Peyer's patch (tissue), 4 donors: ENCODE data around the gene TLE6. TPM values are rescaled to one million over a fixed set of nuclear protein-coding genes. Genes with fewer than 3 reads are reported as not detected.

ENCODE experiments used
- DNase-seq, 3 donors: peaks; one replicate each; pipeline ENCODE4 v3.0.0-alpha.2; 2017 to 2019
- H3K27ac ChIP-seq, 4 donors: fragments of 200-600 bp; sonication (generic); one replicate each; pipeline ENCODE4 v1.5.1; 2016 to 2019
- H3K27me3 ChIP-seq, 2 donors: fragments of 200-600 bp; sonication (generic); one replicate each; pipeline ENCODE4 v1.5.1; 2019
- H3K36me3 ChIP-seq, 3 donors: fragments of 200-600 bp; sonication (generic); one replicate each; pipeline ENCODE4 v1.5.1; 2016 to 2019
- H3K4me1 ChIP-seq, 4 donors: fragments of 200-600 bp; sonication (generic); one replicate each; pipeline ENCODE4 v1.5.1; 2016 to 2019
- H3K4me3 ChIP-seq, 4 donors: fragments of 200-600 bp; sonication (generic); 1 replicate in 3 of 4; 2 replicates in 1 of 4; pipeline ENCODE4 v1.5.1; 2016 to 2019; ENCODE audit warnings: mild to moderate bottlenecking in 1 of 4
- H3K9me3 ChIP-seq, 4 donors: fragments of 200-600 bp; sonication (generic); one replicate each; pipeline ENCODE4 v1.5.1; 2016 to 2019; ENCODE audit warnings: mild to moderate bottlenecking in 1 of 4
- CTCF ChIP-seq, 6 experiments: fragments of 450-650 bp in 4 of 6; fragments of 200-600 bp in 2 of 6; sonication (generic) in 1 of 6; IDR thresholded peaks; one replicate each; pipeline ENCODE4 v1.5.1; 2017 to 2019; ENCODE audit warnings: antibody characterized with exemption in 6 of 6, mild to moderate bottlenecking in 3 of 6, moderate library complexity in 1 of 6
- POLR2A ChIP-seq, 2 donors: fragments of 450-650 bp; IDR thresholded peaks; one replicate each; pipeline ENCODE4 v1.5.1; 2017; ENCODE audit warnings: antibody characterized with exemption in 2 of 2, mild to moderate bottlenecking in 2 of 2, moderate library complexity in 2 of 2
- total RNA-seq, 4 donors: library from RNA; depleted of rRNA; stranded (reverse); fragments of >200 nt; gene quantifications; one replicate each; pipeline ENCODE4 v1.1.0, GENCODE V29; 2016

The TLE6 gene
- total RNA-seq, 4 donors from 2014 or later, result 1.9 to 2.5 TPM; not detected in 2

GRCh38 chr19:2944775-2945574, 32.4 kb upstream of the TLE6 start, which contains the start of gene ZNF77:
Gene ZNF77 (minus strand): TSS chr19:2944971. CDS start chr19:2944840, 131 bp downstream.
- peak; percentile 99 to 100 (median 99) for DNase-seq
- TF ChIP-seq POLR2A (IDR thresholded peaks at IDR 0.05) (peak; percentile 39 to 60), CTCF (IDR thresholded peaks at IDR 0.05) (peak in 4 of 6 experiments; percentile 26 to 53 (median 41))
- H3K9me3 ChIP-seq, result no peaks in the 10 kb centered on the region

GRCh38 chr19:2945575-2946184, 31.7 kb upstream of the TLE6 start:
- H3K36me3 ChIP-seq, result no peaks in the 10 kb centered on the region
- H3K4me3 ChIP-seq, result peak overlapping the region; percentile 72 to 98 (median 87)
- DNase-seq, result no peak
- H3K4me1 ChIP-seq, result peaks cover 0 to 17% (median 7%) of the 10 kb centered on the region in 4 donors
- no peaks in the 10 kb centered on the region for H3K27me3 ChIP-seq
- TF ChIP-seq CTCF (IDR thresholded peaks at IDR 0.05) (no peak), POLR2A (IDR thresholded peaks at IDR 0.05) (no peak)
- no peaks in the 10 kb centered on the region for H3K9me3 ChIP-seq
- peak overlapping the region; percentile 87 to 95 (median 92) for H3K27ac ChIP-seq

More at GRCh38 chr19:2944775-2945574, 32.4 kb upstream of the TLE6 start, which contains the start of gene ZNF77:
- H3K4me1 ChIP-seq, result peaks cover 0 to 17% (median 7%) of the 10 kb centered on the region in 4 donors
- H3K27me3 ChIP-seq, result no peaks in the 10 kb centered on the region
- peak within 1 kb of the TSS; percentile 72 to 98 (median 87) for H3K4me3 ChIP-seq
- peak within 1 kb of the TSS; percentile 87 to 95 (median 92) for H3K27ac ChIP-seq
- no peaks in the 10 kb centered on the region for H3K36me3 ChIP-seq

- H3K27me3 ChIP-seq, result no peaks in the 10 kb centered on the region
- no peaks in the 10 kb centered on the region for H3K36me3 ChIP-seq
- DNase-seq, result peak in 1 of 3 donors; percentile 59
- peak overlapping the region; percentile 71 to 88 (median 84) for H3K4me3 ChIP-seq
- H3K9me3 ChIP-seq, result no peaks in the 10 kb centered on the region
- H3K4me1 ChIP-seq, result peaks cover 0 to 9% (median 2%) of the 10 kb centered on the region in 4 donors
- no peak for TF ChIP-seq POLR2A (IDR thresholded peaks at IDR 0.05)
- TF ChIP-seq CTCF (IDR thresholded peaks at IDR 0.05), result no peak
- H3K27ac ChIP-seq, result peak overlapping the region; percentile 95 to 96 (median 96)
These were observed 27.5 kb upstream of the TLE6 start for GRCh38 chr19:2949939-2950285.

- H3K4me3 ChIP-seq, result peak overlapping the region; percentile 71 to 88 (median 84)
These were observed 26.9 kb upstream of the TLE6 start for GRCh38 chr19:2950286-2951124.

More at GRCh38 chr19:2950286-2951124, 26.9 kb upstream of the TLE6 start:
- no peaks in the 10 kb centered on the region for H3K36me3 ChIP-seq
- peaks cover 0 to 9% (median 1%) of the 10 kb centered on the region in 4 donors for H3K4me1 ChIP-seq
- H3K27me3 ChIP-seq, result no peaks in the 10 kb centered on the region
- no peaks in the 10 kb centered on the region for H3K9me3 ChIP-seq
- peak overlapping the region; percentile 95 to 96 (median 96) for H3K27ac ChIP-seq
- peak; percentile 100 for DNase-seq
- TF ChIP-seq CTCF (IDR thresholded peaks at IDR 0.05) (no peak), POLR2A (IDR thresholded peaks at IDR 0.05) (peak; percentile 93 to 97)
